Cardiac fibroblast (primary cell): Measurements from ENCODE around the gene CHRDL1.
"Not testable (repeated sequence)": the region's sequence is repeated elsewhere in the genome, so short reads cannot be mapped to it uniquely, and the experiment has no call there.

Source experiments
- DNase-seq, 2 donors: peaks; one replicate each; pipeline versions ENCODE4 v3.0.0 to v3.0.0-alpha.2; 2010; ENCODE audit warnings: low read depth in 2 of 2
- H3K4me3 ChIP-seq, 2 donors: replicated peaks in 1 of 2; 1 replicate in 1 of 2; 2 replicates in 1 of 2; pipeline ENCODE4 v1.5.1; 2011; ENCODE audit warnings: low read depth in 2 of 2, low read length in 2 of 2, mild to moderate bottlenecking in 2 of 2, moderate library complexity in 1 of 2
- CTCF ChIP-seq: IDR thresholded peaks from one replicate; pipeline ENCODE4 v1.5.1; 2011; ENCODE audit warnings: low read depth, mild to moderate bottlenecking, low read length, inconsistent platforms

CHRDL1 gene, protein sequence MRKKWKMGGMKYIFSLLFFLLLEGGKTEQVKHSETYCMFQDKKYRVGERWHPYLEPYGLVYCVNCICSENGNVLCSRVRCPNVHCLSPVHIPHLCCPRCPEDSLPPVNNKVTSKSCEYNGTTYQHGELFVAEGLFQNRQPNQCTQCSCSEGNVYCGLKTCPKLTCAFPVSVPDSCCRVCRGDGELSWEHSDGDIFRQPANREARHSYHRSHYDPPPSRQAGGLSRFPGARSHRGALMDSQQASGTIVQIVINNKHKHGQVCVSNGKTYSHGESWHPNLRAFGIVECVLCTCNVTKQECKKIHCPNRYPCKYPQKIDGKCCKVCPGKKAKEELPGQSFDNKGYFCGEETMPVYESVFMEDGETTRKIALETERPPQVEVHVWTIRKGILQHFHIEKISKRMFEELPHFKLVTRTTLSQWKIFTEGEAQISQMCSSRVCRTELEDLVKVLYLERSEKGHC

GRCh38 chrX:110795645-110796406 is at the start of gene CHRDL1:
TSS of gene CHRDL1 (minus strand) at chrX:110795817. CDS start at chrX:110792181, 3,636 bp downstream.
- DNase-seq: no peak
- no peak for TF ChIP-seq CTCF
- no peak within 1 kb of the TSS for H3K4me3 ChIP-seq

DNA sequence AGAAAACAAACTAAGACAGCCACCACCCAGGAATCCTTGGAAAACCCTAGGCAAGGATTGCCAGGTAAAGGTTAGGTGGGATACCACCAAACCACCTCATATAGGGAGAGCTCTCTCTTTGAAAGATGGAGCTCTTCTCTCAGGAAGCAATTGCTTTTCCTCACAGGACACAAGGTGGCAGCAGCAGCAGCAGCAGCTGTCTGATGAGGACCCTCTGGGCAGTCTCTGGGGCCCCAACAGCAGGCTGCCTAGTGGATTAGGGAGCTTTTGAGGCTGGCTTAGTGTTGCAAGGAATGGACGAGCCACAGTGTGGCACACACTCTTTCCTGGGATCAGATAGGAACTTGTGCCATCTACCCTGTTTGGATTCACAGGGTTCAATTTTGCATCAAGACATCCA is 41.4 kb upstream of the CHRDL1 start:
- no peak for DNase-seq
- TF ChIP-seq CTCF: no peak
- no peak overlapping the region for H3K4me3 ChIP-seq

- H3K4me3 ChIP-seq: no peak overlapping the region
- no peak for DNase-seq
- no peak for TF ChIP-seq CTCF
These were observed 40.8 kb upstream of the CHRDL1 start for GRCh38 chrX:110836451-110836850.

GRCh38 chrX:110836001-110836400 is 40.4 kb upstream of the CHRDL1 start:
- no peak overlapping the region for H3K4me3 ChIP-seq
- DNase-seq: no peak
- TF ChIP-seq CTCF: no peak

GRCh38 chrX:110825972-110826371 is 30.4 kb upstream of the CHRDL1 start:
- H3K4me3 ChIP-seq: no peak overlapping the region
- no peak for TF ChIP-seq CTCF
- no peak for DNase-seq

DNA sequence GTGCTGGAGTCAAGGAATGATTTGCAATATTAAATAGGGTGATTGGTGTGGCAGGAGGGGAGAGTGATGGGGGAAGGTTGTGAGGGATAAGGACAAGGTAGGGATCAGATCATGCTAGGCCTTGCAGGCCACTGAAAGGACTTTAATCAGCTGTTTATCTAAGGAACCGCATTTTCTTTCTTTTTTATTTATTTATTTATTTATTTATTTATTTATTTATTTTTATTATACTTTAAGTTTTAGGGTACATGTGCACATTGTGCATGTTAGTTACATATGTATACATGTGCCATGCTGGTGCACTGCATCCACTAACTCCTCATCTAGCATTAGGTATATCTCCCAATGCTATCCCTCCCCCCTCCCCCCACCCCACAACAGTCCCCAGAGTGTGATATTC is 20.9 kb upstream of the CHRDL1 start:
- H3K4me3 ChIP-seq, DNase-seq: not testable (repeated sequence)

GRCh38 chrX:110806145-110806544 is 10.5 kb upstream of the CHRDL1 start:
- peak in 1 of 2 donors; percentile 2 for DNase-seq
- no peak for TF ChIP-seq CTCF

More at GRCh38 chrX:110806145-110806544, 10.5 kb upstream of the CHRDL1 start:
- no peak overlapping the region for H3K4me3 ChIP-seq
